ENCODE results near the gene NYAP2. TPM values are rescaled to one million over a fixed set of nuclear protein-coding genes. Genes with fewer than 3 reads are reported as not detected.

Gene NYAP2
- total RNA-seq, 1 experiment from 2014 or later, result not detected

DNA sequence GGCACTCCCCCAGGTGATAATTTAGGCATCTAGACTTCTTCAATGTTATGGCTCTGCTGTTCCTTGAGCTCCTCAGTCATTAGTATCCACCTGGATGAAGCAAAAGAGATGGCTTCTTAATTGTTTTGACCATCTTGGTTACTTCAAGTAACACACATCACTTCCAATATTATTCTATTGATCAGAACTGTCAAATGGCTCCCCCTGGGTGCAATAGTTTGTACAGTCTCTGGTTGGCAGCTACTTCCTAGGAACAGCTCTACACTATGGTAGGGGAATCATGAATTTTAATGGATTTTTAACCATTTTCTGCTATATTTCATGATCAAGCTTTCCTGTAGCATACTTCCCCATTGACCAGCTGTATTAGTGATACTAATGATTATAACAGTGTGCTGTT lies 157.0 kb downstream of the NYAP2 start:
- DNase-seq (ENCODE audit: low read depth), result no peak

DNA sequence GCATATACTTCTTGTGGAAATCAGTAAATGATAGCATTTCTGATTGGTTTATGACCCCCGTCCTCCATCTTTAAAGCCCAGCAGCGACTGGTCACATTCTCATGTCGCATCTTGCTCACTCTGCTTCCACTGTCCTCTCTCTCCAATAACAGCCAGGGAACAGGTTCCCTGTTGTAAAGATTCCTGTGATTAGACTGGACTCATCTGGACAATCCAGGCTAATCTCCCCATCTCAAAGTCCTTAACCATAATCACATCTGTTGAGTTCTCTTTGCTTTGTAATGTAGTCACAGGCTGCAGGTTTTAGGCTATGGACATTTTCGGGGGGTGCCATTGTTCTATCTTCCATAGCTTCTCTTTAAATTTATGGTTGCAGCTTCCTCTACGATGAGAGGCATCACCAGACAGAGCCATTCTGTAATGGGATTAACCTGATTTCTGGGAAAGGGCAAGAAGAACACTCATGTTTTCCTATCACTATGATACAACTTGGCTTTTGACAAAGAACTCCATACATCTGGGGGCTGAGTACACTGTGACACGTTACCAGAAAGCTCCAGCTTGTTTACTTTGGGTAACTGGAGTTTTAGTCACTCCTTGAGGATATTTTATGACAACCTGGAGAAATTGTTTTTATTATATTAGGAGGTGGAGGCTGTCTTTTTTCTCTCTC lies 159.0 kb downstream of the NYAP2 start:
- DNase-seq (ENCODE audit: low read depth), result no peak

DNA sequence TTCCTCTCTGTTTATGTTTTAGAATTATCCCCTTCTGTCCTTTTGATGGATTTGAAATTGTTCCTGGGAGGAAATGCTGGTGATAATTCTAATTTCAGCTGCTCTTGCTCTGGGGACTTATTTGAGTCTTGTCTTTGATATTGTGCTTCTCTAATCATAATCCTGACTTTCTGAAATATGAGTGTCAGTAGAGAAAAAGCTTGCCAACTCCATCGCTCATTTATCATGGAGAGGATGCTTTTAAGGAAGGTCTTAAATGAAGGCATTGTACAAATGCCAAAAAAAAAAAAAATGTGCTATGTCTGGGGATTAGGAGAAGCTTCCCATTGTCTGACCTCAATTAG lies 159.5 kb downstream of the NYAP2 start:
- DNase-seq (ENCODE audit: low read depth), result no peak

GRCh38 chr2:225566798-225567197 lies 167.3 kb downstream of the NYAP2 start:
- DNase-seq (ENCODE audit: low read depth), result no peak

DNA sequence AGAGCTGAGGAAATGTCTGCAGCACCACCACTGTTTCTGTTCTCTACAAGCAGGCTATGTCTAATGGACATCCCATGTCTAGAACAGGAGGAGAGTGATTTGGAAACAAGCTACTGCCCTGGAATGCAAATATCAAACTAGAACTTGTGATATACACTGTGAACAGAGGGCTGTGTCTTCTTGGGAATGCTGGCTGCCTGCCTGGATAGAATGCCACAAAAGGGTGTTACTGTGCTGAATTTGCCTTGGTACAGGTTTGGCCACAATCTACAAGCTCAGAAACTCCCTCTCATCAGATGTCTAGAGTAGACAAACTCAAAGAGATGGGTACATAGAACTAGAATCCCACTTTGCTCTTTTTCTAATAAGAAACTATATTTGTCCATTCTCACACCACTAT lies 170.5 kb downstream of the NYAP2 start:
- DNase-seq (ENCODE audit: low read depth), result no peak

- no peak for DNase-seq (ENCODE audit: low read depth)
Observed at GRCh38 chr2:225573603-225574002, 174.1 kb downstream of the NYAP2 start.

DNA sequence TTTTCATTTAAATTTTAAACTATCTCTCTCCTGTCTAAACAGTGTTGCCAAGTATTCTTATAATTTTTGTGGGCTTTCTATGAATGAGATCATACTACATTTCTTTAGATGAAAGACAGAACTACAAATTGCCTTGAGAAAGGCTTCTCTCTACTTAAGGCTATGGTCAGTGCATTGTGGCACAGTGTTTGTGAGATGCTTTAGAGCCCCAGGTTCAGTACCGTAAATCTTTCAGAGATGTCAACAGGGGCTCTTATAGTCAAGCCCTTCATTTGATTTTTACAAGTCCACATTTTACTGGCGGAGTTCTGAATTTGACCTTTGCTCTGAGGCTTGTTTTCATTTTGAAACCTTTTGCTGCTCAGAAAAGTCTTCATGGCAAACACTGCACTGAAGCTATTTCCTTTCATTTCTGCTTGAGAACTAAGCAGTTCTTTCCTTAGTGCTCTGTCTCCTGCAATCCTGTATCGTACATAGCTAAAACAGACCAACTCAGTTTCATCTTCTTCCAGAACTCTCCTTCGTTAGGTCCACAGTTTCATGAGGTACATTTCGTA lies 175.2 kb downstream of the NYAP2 start:
- no peak for DNase-seq (ENCODE audit: low read depth)

DNA sequence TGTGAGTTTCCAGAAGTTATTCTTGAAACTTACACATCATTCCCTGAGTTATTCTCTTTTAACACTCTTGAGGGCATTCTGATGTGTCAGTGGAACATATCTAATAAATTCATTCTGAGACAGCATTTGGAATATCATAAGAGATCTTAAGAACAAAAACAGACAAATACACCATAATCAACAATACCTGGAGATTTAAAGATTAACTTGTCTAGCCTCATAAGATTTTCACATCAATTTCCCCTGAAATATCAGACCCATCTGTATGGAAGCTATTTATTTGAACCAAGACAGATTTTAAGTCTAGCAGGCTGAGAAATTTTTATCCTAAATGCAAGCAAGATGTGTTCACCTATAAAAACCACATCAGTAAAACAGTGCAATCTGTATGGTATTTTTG lies 181.6 kb downstream of the NYAP2 start:
- no peak for DNase-seq (ENCODE audit: low read depth)

DNA sequence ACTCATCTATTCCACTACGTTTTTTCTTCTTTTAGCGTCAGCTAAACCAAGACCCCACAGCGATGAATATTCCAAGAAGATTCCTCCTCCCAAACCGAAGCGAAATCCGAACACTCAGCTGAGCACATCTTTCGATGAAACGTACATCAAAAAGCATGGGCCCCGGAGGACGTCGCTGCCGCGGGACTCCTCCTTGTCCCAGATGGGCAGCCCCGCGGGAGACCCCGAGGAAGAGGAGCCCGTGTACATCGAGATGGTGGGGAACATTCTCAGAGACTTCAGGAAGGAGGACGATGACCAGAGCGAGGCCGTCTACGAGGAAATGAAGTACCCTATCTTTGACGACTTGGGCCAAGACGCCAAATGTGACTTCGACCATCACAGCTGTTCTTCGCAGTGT lies 182.4 kb downstream of the NYAP2 start:
- DNase-seq (ENCODE audit: low read depth), result no peak

GRCh38 chr2:225582355-225583116 lies 183.0 kb downstream of the NYAP2 start:
- no peak for DNase-seq (ENCODE audit: low read depth)

DNA sequence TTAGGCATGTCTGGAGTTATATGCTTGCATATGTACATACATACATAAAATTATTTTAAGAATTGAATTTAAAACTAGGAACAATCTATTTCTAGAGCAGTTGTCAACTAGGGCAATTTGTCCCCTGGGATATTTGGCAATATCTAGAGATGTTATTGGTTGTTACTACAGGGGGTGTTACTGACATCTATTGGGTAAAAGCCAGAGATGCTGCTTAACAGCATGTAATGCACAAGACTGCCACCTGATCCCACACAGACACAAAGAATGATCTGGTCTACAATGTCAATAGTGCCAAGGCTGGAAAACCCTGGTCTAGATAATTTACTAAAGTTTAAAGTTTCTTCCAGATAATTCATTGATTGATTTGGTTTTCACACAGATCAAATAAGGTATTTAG lies 185.3 kb downstream of the NYAP2 start:
- no peak for DNase-seq (ENCODE audit: low read depth)

DNA sequence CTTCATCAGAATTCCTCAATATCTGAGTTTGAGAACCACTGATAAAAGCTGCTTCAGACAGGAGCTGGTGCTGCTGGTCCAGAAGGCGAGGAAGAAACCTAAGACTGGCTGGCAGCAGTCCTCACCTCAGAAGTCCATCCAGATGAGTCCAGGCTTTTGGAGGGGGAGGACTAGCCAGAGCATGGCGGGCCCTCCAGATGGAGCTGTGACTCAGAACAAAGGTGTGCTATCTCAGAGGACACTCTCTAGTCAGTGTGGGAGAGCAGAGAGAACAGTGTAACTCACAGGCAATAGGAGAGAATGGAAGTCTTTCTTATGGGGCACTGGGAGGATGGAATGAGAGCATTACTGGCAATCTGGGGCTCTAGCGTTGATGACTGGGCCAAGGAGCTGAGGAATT lies 191.4 kb downstream of the NYAP2 start:
- no peak for DNase-seq (ENCODE audit: low read depth)

GRCh38 chr2:225597911-225598310 lies 198.4 kb downstream of the NYAP2 start:
- DNase-seq (ENCODE audit: low read depth), result no peak

- DNase-seq (ENCODE audit: low read depth), result no peak
Observed at GRCh38 chr2:225598426-225598825, 198.9 kb downstream of the NYAP2 start.

GRCh38 chr2:225598897-225599296 lies 199.4 kb downstream of the NYAP2 start:
- peak; percentile 34 for DNase-seq (ENCODE audit: low read depth)

DNA sequence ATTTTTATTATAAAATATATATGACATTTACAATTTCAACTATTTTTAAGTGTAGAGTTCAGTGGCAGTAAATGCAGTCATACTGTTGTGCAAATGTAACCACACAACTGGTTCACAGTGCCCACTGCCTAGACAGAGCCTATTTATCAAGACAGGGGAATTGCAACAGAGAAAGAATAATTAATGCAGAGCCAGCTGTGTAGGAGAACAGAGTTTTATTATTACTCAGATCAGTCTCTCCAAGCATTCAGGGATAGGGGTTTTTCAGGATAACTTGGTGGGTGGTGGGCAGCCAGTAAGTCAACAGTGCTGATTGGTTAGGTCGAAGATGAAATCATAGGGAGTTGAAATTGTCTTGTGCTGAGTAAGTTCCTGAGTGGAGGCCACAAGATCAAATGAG lies 200.3 kb downstream of the NYAP2 start:
- DNase-seq (ENCODE audit: low read depth), result no peak

- DNase-seq (ENCODE audit: low read depth), result no peak
Observed at GRCh38 chr2:225600444-225600843, 200.9 kb downstream of the NYAP2 start.

DNA sequence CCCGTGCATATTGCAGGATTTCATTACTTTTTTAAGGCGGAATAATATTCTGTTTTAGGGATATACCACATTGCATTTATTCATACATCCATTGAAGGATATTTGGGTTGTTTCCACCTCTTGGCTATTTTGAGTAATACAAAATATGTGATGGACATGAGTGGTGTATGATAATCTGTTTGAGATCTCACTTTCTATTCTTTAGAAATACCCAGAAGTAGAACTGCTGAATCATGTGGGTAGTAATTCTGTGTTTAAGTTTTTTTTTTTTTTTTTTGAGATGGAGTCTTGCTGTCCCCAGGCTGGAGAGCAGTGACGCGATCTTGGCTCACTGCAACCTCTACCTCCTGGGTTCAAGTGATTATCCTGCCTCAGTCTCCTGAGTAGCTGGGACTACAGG lies 201.4 kb downstream of the NYAP2 start:
- no peak for DNase-seq (ENCODE audit: low read depth)

GRCh38 chr2:225602205-225602604 lies 202.7 kb downstream of the NYAP2 start:
- DNase-seq (ENCODE audit: low read depth), result no peak

DNA sequence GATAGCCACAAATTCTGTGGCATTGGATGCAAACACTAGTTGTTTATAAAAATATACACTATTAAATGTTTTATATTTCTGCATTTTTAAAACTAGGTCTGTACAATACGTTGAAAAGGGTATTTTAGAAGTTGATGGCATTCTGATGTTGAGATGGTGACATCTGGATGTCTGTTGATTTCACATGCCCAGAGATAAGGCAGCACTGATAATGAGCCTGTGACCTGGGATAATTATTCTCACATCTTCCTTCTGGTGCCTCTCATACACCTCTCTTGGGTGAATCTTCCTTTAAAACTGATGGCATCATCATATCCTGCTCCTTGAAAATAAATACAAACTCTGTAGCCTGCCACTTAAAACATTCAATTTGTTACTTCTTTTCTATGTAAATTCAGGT lies 208.6 kb downstream of the NYAP2 start:
- DNase-seq (ENCODE audit: low read depth), result no peak

- no peak for DNase-seq (ENCODE audit: low read depth)
Observed at GRCh38 chr2:225612636-225613035, 213.1 kb downstream of the NYAP2 start.

GRCh38 chr2:225614915-225615314 lies 215.4 kb downstream of the NYAP2 start:
- DNase-seq (ENCODE audit: low read depth), result no peak

DNA sequence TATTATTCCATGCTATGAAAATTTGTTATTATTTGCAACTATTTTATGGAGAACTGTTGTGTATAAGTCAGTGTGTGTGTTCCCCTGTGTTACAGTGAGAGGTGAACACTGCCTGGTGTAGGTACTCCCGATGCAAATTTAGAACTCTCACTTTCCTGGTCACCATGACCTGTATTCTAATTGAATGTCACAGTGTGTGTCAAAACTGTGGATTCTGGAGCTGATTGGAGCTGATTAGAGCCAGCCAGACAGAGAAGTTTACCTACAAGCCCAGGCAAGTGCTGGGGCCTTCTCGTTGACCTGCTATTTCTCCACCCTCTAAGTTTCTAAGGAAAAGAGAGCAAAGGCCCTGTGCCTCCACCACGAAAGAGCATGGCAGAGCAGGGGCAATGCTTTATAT lies 216.0 kb downstream of the NYAP2 start:
- DNase-seq (ENCODE audit: low read depth), result no peak

All from LHCN-M2 (cell line).